A549 (cell line): ENCODE measurements around the gene CYP26C1. TPM values are rescaled to one million over a fixed set of nuclear protein-coding genes. Genes with fewer than 3 reads are reported as not detected.

Experiments used
- ATAC-seq, 2 experiments: fragments of 200-7000 bp in 1 of 2; fragments of >200 bp in 1 of 2; cut with Nextera tagmentation in 1 of 2; cut with Tn5 transposase in 1 of 2; 3 replicates each; pipeline versions ENCODE4 v1.8.0 to v1.9.1; 2018 to 2020; ENCODE audit warnings: mild to moderate bottlenecking in 1 of 2, moderate library complexity in 1 of 2
- CTCF ChIA-PET: fragments of 300-600 bp; sonication (Branson Sonifier 250); formaldehyde crosslinking; extraction: SDS; loops from one replicate; lab custom pipeline; 2021; ENCODE audit warnings: antibody characterized with exemption, inconsistent platforms; lab: Yijun Ruan, JAX
- POLR2A ChIA-PET: fragments of 350-600 bp; formaldehyde crosslinking; extraction: SDS; loops from one replicate; lab custom pipeline; 2021; ENCODE audit warnings: antibody characterized with exemption, inconsistent platforms; lab: Yijun Ruan, JAX
- DNase-seq, 2 experiments: peaks; one replicate each; pipeline versions ENCODE4 v3.0.0 to v3.0.0-alpha.2; 2011 to 2016; ENCODE audit warnings: low read depth in 1 of 2, low spot score in 1 of 2
- FAIRE-seq: peaks from 2 replicates; lab custom pipeline; 2011; peaks lifted over from hg19 to GRCh38; lab: Jason Lieb, UNC
- H3K27ac ChIP-seq, 2 experiments: fragments of >200 bp; sonication (Bioruptor Twin); formaldehyde crosslinking; 3 replicates each; pipeline ENCODE4 v1.5.1; 2016 to 2017
- H3K4me1 ChIP-seq: fragments of >200 bp; sonication (Bioruptor Twin); formaldehyde crosslinking; 3 replicates; pipeline ENCODE4 v1.6.1; 2016
- H3K4me2 ChIP-seq: fragments of >200 bp; sonication (Bioruptor Twin); formaldehyde crosslinking; 3 replicates; pipeline ENCODE4 v1.6.1; 2016
- H3K4me3 ChIP-seq: fragments of >200 bp; sonication (Bioruptor Twin); formaldehyde crosslinking; 3 replicates; pipeline ENCODE4 v1.5.1; 2016
- H3K9me3 ChIP-seq: fragments of >200 bp; sonication (Bioruptor Twin); formaldehyde crosslinking; 3 replicates; pipeline ENCODE4 v1.6.1; 2016
- CBX2 ChIP-seq: fragments of 200-600 bp; sonication (generic); IDR thresholded peaks from 2 replicates; pipeline ENCODE4 v1.6.1; 2016; ENCODE audit warnings: low read depth, mild to moderate bottlenecking, borderline replicate concordance
- CHD2 ChIP-seq: fragments of 150-350 bp; IDR thresholded peaks from 2 replicates; pipeline ENCODE4 v1.6.1; 2014; ENCODE audit warnings: low read length; ENCODE audit not compliant: partially characterized antibody
- CHD4 ChIP-seq: fragments of 200-600 bp; sonication (generic); IDR thresholded peaks from 2 replicates; pipeline ENCODE4 v1.6.1; 2016; ENCODE audit warnings: antibody characterized with exemption, mild to moderate bottlenecking, borderline replicate concordance
- EP300 ChIP-seq, 2 experiments: fragments of >200 bp; sonication (Bioruptor Twin); formaldehyde crosslinking; IDR thresholded peaks; 2 replicates in 1 of 2; 3 replicates in 1 of 2; pipeline ENCODE4 v1.6.1; 2016 to 2017
- ESRRA ChIP-seq: fragments of 150-350 bp; IDR thresholded peaks from 2 replicates; pipeline ENCODE4 v1.6.1; 2014; ENCODE audit warnings: mild to moderate bottlenecking, low read length, borderline replicate concordance
- HOXB13 ChIP-seq: fragments of 250-450 bp; sonication (Bioruptor Pico); IDR thresholded peaks from 2 replicates; pipeline ENCODE4 v1.5.0; 2020; ENCODE audit warnings: low read depth, mild to moderate bottlenecking, moderate library complexity
- HOXB5 ChIP-seq: fragments of 250-450 bp; sonication (Bioruptor Pico); IDR thresholded peaks from 2 replicates; pipeline ENCODE4 v1.5.0; 2020; ENCODE audit warnings: mild to moderate bottlenecking, moderate library complexity
- JUNB ChIP-seq: fragments of >200 bp; sonication (Bioruptor Twin); formaldehyde crosslinking; IDR thresholded peaks from 2 replicates; pipeline ENCODE4 v1.6.1; 2016
- KDM5A ChIP-seq: fragments of 200-600 bp; sonication (generic); IDR thresholded peaks from 2 replicates; pipeline ENCODE4 v1.6.1; 2016; ENCODE audit warnings: antibody characterized with exemption, mild to moderate bottlenecking
- MAFK ChIP-seq: fragments of 450-650 bp; IDR thresholded peaks from 2 replicates; pipeline ENCODE4 v1.6.1; 2014; ENCODE audit not compliant: partially characterized antibody
- MAZ ChIP-seq: fragments of 150-350 bp; IDR thresholded peaks from 2 replicates; pipeline ENCODE4 v1.6.1; 2014; ENCODE audit warnings: antibody characterized with exemption, low read depth, low read length, borderline replicate concordance
- NR3C1 ChIP-seq: fragments of >200 bp; sonication (Bioruptor Twin); formaldehyde crosslinking; IDR thresholded peaks from 3 replicates; pipeline ENCODE4 v1.6.1; 2017
- RCOR1 ChIP-seq: fragments of 150-350 bp; IDR thresholded peaks from 2 replicates; pipeline ENCODE4 v1.6.1; 2014; ENCODE audit warnings: antibody characterized with exemption, low read length, low read depth
- RFX5 ChIP-seq: fragments of 450-650 bp; IDR thresholded peaks from 2 replicates; pipeline ENCODE4 v1.7.1; 2014; ENCODE audit warnings: antibody characterized with exemption, mild to moderate bottlenecking, moderate library complexity
- RNF2 ChIP-seq: fragments of 200-600 bp; sonication (generic); IDR thresholded peaks from 2 replicates; pipeline ENCODE4 v1.6.1; 2016; ENCODE audit warnings: low read depth, mild to moderate bottlenecking, antibody characterized with exemption, moderate library complexity, borderline replicate concordance
- SREBF2 ChIP-seq: fragments of 450-650 bp; IDR thresholded peaks from 2 replicates; pipeline ENCODE4 v1.6.1; 2014; ENCODE audit warnings: mild to moderate bottlenecking, moderate library complexity
- TP53 ChIP-seq: fragments of 250-450 bp; sonication (Bioruptor Pico); IDR thresholded peaks from 2 replicates; pipeline ENCODE4 v1.5.0; 2021; ENCODE audit warnings: mild to moderate bottlenecking, moderate library complexity
- ZFP36 ChIP-seq: fragments of 450-650 bp; IDR thresholded peaks from 2 replicates; pipeline ENCODE4 v1.6.1; 2014; ENCODE audit warnings: borderline replicate concordance; ENCODE audit not compliant: partially characterized antibody
- WGBS: methylation state at CpG from one replicate; pipeline ENCODE4 v1.1.6; 2017; ENCODE audit errors: missing lambda C conversion rate; 5-methylcytosine and 5-hydroxymethylcytosine counted together
- polyA plus RNA-seq, 4 experiments: library from polyadenylated mRNA; depleted of rRNA in 3 of 4; stranded (reverse); fragments of >200 nt; fragmentation: RNase III in 1 of 4; extraction: RNeasy Plus Mini Kit Qiagen cat#74134 plus additional on column Dnase treatment in 1 of 4; gene quantifications; 2 replicates in 3 of 4; 3 replicates in 1 of 4; pipeline ENCODE4 v1.2.3, GENCODE V29; 2011 to 2017
- TF ChIP-seq, protein P1 (sequence below): fragments of 250-450 bp; sonication (Bioruptor Pico); IDR thresholded peaks from 2 replicates; pipeline ENCODE4 v1.5.0; 2021; ENCODE audit warnings: mild to moderate bottlenecking, moderate library complexity, borderline replicate concordance
- TF ChIP-seq, protein P2 (sequence below): fragments of >200 bp; sonication (Bioruptor Twin); formaldehyde crosslinking; IDR thresholded peaks from 2 replicates; pipeline ENCODE4 v1.6.1; 2016
- TF ChIP-seq, protein P3 (sequence below): fragments of 250-450 bp; sonication (Bioruptor Pico); IDR thresholded peaks from 2 replicates; pipeline ENCODE4 v1.5.0; 2020; ENCODE audit warnings: low read depth, mild to moderate bottlenecking, moderate library complexity
- TF ChIP-seq, protein P4 (sequence below): fragments of >200 bp; sonication (Bioruptor Twin); formaldehyde crosslinking; IDR thresholded peaks from 3 replicates; pipeline ENCODE4 v1.6.1; 2016
- TF ChIP-seq, protein P5 (sequence below): fragments of >200 bp; sonication (Bioruptor Twin); formaldehyde crosslinking; IDR thresholded peaks from 3 replicates; pipeline ENCODE4 v1.5.1; 2016

CYP26C1 gene
- polyA plus RNA-seq, 2 of the 4 experiments (the other 2 are of a cell fraction), result not detected

DNA sequence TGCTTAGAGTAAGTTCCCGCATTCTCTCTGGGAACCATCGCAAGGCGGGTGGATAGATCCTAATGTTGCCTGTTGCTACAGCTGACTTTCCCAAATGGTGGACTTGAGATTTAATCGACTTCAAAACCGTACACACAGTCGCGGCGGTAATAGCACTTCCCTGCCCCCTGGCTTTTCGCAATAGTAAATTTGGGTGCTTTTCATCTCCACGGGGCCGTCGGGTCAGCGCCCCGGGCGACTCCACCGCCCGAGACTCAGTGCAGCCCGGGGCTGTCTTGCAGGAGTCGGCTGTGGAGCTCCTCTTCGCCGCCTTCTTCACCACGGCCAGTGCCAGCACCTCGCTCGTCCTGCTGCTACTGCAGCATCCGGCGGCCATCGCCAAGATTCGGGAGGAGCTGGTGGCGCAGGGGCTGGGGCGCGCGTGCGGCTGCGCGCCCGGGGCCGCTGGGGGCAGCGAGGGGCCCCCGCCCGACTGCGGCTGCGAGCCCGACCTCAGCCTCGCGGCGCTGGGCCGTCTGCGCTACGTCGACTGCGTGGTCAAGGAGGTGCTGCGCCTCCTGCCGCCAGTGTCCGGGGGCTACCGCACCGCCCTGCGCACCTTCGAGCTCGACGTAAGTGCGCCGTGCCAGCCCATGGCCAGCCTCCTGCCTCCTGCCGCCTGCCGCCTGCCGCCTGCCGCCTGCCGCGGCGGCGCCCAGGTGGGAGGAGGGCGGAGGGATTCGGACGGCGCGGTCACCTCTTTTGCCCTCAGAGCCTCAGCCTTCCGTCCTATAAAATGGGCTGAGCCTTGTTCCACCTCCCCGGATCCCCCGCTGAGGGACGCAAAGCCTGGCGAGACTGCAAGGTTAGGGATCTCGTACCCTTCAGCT lies 5.3 kb downstream of the CYP26C1 start:
- Histone ChIP-seq H3K4me1 (no peaks in the 10 kb centered on the region), H3K27ac (no peak overlapping the region), H3K4me2 (no peak overlapping the region), H3K4me3 (no peak overlapping the region), H3K9me3 (no peaks in the 10 kb centered on the region)
- ATAC-seq (no peak), DNase-seq (no peak), FAIRE-seq (no peak)
- POLR2A ChIA-PET, result no interaction called here
- 89% methylated on average over 47 of the region's 81 CpGs for WGBS
- CTCF ChIA-PET, result interaction anchor here (1.9 to 2.5 kb wide), 3 partner anchors 14 to 446 kb away, joined by 7 to 16 read pairs (median 8); no protein-coding TSS in a partner anchor
- TF ChIP-seq NR3C1 (no peak), ESRRA (no peak), KDM5A (no peak), RCOR1 (no peak), SREBF2 (no peak), ZFP36 (no peak), RFX5 (no peak), MAFK (no peak), RNF2 (no peak), TP53 (CRISPR knock-in tag) (no peak), MAZ (no peak), HOXB13 (CRISPR knock-in tag) (no peak)
- TF ChIP-seq, protein P1, sequence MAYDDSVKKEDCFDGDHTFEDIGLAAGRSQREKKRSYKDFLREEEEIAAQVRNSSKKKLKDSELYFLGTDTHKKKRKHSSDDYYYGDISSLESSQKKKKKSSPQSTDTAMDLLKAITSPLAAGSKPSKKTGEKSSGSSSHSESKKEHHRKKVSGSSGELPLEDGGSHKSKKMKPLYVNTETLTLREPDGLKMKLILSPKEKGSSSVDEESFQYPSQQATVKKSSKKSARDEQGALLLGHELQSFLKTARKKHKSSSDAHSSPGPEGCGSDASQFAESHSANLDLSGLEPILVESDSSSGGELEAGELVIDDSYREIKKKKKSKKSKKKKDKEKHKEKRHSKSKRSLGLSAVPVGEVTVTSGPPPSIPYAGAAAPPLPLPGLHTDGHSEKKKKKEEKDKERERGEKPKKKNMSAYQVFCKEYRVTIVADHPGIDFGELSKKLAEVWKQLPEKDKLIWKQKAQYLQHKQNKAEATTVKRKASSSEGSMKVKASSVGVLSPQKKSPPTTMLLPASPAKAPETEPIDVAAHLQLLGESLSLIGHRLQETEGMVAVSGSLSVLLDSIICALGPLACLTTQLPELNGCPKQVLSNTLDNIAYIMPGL (CRISPR knock-in tag), result no peak
- TF ChIP-seq, protein P2, sequence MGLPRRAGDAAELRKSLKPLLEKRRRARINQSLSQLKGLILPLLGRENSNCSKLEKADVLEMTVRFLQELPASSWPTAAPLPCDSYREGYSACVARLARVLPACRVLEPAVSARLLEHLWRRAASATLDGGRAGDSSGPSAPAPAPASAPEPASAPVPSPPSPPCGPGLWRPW, result no peak
- TF ChIP-seq, protein P3, sequence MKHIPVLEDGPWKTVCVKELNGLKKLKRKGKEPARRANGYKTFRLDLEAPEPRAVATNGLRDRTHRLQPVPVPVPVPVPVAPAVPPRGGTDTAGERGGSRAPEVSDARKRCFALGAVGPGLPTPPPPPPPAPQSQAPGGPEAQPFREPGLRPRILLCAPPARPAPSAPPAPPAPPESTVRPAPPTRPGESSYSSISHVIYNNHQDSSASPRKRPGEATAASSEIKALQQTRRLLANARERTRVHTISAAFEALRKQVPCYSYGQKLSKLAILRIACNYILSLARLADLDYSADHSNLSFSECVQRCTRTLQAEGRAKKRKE (CRISPR knock-in tag), result no peak

DNA sequence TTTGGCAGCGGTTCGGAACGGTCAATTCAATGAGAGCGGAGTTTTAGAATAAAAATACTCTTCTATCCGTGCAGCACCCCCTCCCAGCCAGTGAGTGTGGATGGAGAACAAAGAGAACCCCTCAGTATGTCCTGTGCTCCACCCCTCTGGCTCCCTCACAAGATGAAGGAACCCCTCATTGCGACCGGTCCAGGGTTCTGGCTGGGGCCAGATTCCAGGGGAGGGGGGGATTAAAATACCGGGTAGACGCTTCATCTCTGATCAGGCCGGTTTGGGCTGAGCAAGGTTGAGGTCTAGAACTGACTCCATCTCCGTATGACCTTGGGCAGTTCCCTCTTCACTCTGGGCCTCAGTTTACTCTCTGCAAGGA lies 5.9 kb downstream of the CYP26C1 start:
- no peak overlapping the region for H3K4me3 ChIP-seq
- no peaks in the 10 kb centered on the region for H3K4me1 ChIP-seq
- ATAC-seq, result no peak
- TF ChIP-seq NR3C1 (no peak), HOXB5 (CRISPR knock-in tag) (no peak), CHD2 (no peak), KDM5A (no peak), RCOR1 (no peak), HOXB13 (CRISPR knock-in tag) (no peak), EP300 (IDR thresholded peaks at IDR 0.05) (no peak), JUNB (no peak), ESRRA (no peak), CBX2 (no peak), CHD4 (no peak)
- TF ChIP-seq, protein P4, sequence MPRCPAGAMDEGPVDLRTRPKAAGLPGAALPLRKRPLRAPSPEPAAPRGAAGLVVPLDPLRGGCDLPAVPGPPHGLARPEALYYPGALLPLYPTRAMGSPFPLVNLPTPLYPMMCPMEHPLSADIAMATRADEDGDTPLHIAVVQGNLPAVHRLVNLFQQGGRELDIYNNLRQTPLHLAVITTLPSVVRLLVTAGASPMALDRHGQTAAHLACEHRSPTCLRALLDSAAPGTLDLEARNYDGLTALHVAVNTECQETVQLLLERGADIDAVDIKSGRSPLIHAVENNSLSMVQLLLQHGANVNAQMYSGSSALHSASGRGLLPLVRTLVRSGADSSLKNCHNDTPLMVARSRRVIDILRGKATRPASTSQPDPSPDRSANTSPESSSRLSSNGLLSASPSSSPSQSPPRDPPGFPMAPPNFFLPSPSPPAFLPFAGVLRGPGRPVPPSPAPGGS, result no peak
- TF ChIP-seq, protein P5, sequence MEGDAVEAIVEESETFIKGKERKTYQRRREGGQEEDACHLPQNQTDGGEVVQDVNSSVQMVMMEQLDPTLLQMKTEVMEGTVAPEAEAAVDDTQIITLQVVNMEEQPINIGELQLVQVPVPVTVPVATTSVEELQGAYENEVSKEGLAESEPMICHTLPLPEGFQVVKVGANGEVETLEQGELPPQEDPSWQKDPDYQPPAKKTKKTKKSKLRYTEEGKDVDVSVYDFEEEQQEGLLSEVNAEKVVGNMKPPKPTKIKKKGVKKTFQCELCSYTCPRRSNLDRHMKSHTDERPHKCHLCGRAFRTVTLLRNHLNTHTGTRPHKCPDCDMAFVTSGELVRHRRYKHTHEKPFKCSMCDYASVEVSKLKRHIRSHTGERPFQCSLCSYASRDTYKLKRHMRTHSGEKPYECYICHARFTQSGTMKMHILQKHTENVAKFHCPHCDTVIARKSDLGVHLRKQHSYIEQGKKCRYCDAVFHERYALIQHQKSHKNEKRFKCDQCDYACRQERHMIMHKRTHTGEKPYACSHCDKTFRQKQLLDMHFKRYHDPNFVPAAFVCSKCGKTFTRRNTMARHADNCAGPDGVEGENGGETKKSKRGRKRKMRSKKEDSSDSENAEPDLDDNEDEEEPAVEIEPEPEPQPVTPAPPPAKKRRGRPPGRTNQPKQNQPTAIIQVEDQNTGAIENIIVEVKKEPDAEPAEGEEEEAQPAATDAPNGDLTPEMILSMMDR, result no peak
- ChIA-PET CTCF (interaction anchor here (1.9 to 4.3 kb wide), 5 partner anchors 13 to 445 kb away, joined by 7 to 21 read pairs (median 10); no protein-coding TSS in a partner anchor), POLR2A (no interaction called here)
- DNase-seq, result no peak
- H3K4me2 ChIP-seq, result no peak overlapping the region
- no peak overlapping the region for H3K27ac ChIP-seq
- WGBS, result 91% methylated on average over 10 of the region's 11 CpGs
- FAIRE-seq, result no peak
- H3K9me3 ChIP-seq, result no peaks in the 10 kb centered on the region
